Osteocyte (in vitro differentiated cells): ENCODE data around the gene SMYD3. TPM values are rescaled to one million over a fixed set of nuclear protein-coding genes. Genes with fewer than 3 reads are reported as not detected.

Experiments
- DNase-seq: peaks from one replicate; pipeline ENCODE4 v3.0.0; 2021; ENCODE audit warnings: mixed read lengths; ENCODE audit not compliant: unreplicated experiment; ENCODE audit errors: extremely low spot score
- H3K27ac Mint-ChIP-seq: one replicate; pipeline ENCODE4 v1.8.0; 2021; ENCODE audit warnings: mild to moderate bottlenecking, mixed read lengths; ENCODE audit not compliant: unreplicated experiment
- H3K27me3 Mint-ChIP-seq: one replicate; pipeline ENCODE4 v1.8.0; 2021; ENCODE audit warnings: mixed read lengths; ENCODE audit not compliant: unreplicated experiment
- H3K36me3 Mint-ChIP-seq: one replicate; pipeline ENCODE4 v1.8.0; 2021; ENCODE audit warnings: mixed read lengths; ENCODE audit not compliant: unreplicated experiment
- H3K4me1 Mint-ChIP-seq: one replicate; pipeline ENCODE4 v1.8.0; 2021; ENCODE audit warnings: mixed read lengths; ENCODE audit not compliant: unreplicated experiment
- H3K4me3 Mint-ChIP-seq: one replicate; pipeline ENCODE4 v1.8.0; 2021; ENCODE audit warnings: mild to moderate bottlenecking, moderate library complexity, mixed read lengths; ENCODE audit not compliant: unreplicated experiment
- H3K9me3 Mint-ChIP-seq: one replicate; pipeline ENCODE4 v1.8.0; 2021; ENCODE audit warnings: mixed read lengths; ENCODE audit not compliant: unreplicated experiment
- CTCF ChIP-seq: fragments of 200-600 bp; sonication (generic); IDR thresholded peaks from 2 replicates; pipeline ENCODE4 v1.5.0; 2021; ENCODE audit warnings: antibody characterized with exemption, mild to moderate bottlenecking, moderate library complexity
- long read RNA-seq: library from polyadenylated mRNA; unstranded; transcript quantifications from one replicate; pipeline ENCODE4 v2.0.0, GENCODE V29; 2021
- total RNA-seq: library from RNA; stranded (reverse); gene quantifications from 2 replicates; pipeline ENCODE4 v1.2.1, GENCODE V29; 2021

SMYD3 gene
- 22.3 and 22.8 TPM in 2 replicates for total RNA-seq
- long read RNA-seq, partial matches to known transcripts, result 0 of 9 reads
- long read RNA-seq, other reads (novel, unspliced or antisense), result 9 of 9 reads

GRCh38 chr1:246506674-246507481 lies at the start of gene SMYD3:
TSS of gene SMYD3 (minus strand) at chr1:246507279.
- peaks cover 18% of the 10 kb centered on the region for H3K4me1 Mint-ChIP-seq
- no peaks in the 10 kb centered on the region for H3K27me3 Mint-ChIP-seq
- DNase-seq, result peak; percentile 92
- peak; percentile 27 for TF ChIP-seq CTCF
- H3K4me3 Mint-ChIP-seq, result peak within 1 kb of the TSS; percentile 85
- H3K27ac Mint-ChIP-seq, result peak within 1 kb of the TSS; percentile 69
- H3K9me3 Mint-ChIP-seq, result no peaks in the 10 kb centered on the region
- no peaks in the 10 kb centered on the region for H3K36me3 Mint-ChIP-seq

GRCh38 chr1:246554201-246554600 lies 47.1 kb upstream of the SMYD3 start:
- Mint-ChIP-seq H3K4me3 (no peak overlapping the region), H3K27ac (no peak overlapping the region), H3K4me1 (no peaks in the 10 kb centered on the region), H3K27me3 (no peaks in the 10 kb centered on the region), H3K9me3 (no peaks in the 10 kb centered on the region), H3K36me3 (peaks cover 43% of the 10 kb centered on the region)
- no peak for DNase-seq
- TF ChIP-seq CTCF, result no peak

- H3K27me3 Mint-ChIP-seq, result no peaks in the 10 kb centered on the region
- no peak for DNase-seq
- peaks cover 37% of the 10 kb centered on the region for H3K36me3 Mint-ChIP-seq
- no peak overlapping the region for H3K4me3 Mint-ChIP-seq
- no peaks in the 10 kb centered on the region for H3K4me1 Mint-ChIP-seq
- TF ChIP-seq CTCF, result no peak
- H3K27ac Mint-ChIP-seq, result no peak overlapping the region
- no peaks in the 10 kb centered on the region for H3K9me3 Mint-ChIP-seq
Measured at GRCh38 chr1:246552110-246552509, 45.0 kb upstream of the SMYD3 start.

- Mint-ChIP-seq H3K27ac (no peak overlapping the region), H3K4me3 (no peak overlapping the region), H3K4me1 (no peaks in the 10 kb centered on the region), H3K9me3 (no peaks in the 10 kb centered on the region), H3K27me3 (no peaks in the 10 kb centered on the region), H3K36me3 (peaks cover 32% of the 10 kb centered on the region)
- no peak for DNase-seq
- no peak for TF ChIP-seq CTCF
Measured at GRCh38 chr1:246550402-246550801, 43.3 kb upstream of the SMYD3 start.

- H3K27me3 Mint-ChIP-seq, result no peaks in the 10 kb centered on the region
- no peak for DNase-seq
- H3K9me3 Mint-ChIP-seq, result no peaks in the 10 kb centered on the region
- H3K4me3 Mint-ChIP-seq, result no peak overlapping the region
- no peak overlapping the region for H3K27ac Mint-ChIP-seq
- H3K4me1 Mint-ChIP-seq, result no peaks in the 10 kb centered on the region
- no peak for TF ChIP-seq CTCF
- H3K36me3 Mint-ChIP-seq, result peaks cover 27% of the 10 kb centered on the region
Measured at GRCh38 chr1:246549665-246550064, 42.6 kb upstream of the SMYD3 start.
